NCI-H1417 (cell line): ENCODE measurements around the gene SLC35G4.
A peak's percentile ranks its signal among the peaks of the same experiment; 100 is the strongest.
"Not testable (repeated sequence)": the region's sequence is repeated elsewhere in the genome, so short reads cannot be mapped to it uniquely, and the experiment has no call there.

ENCODE experiments used
- DNase-seq, 3 experiments: peaks; one replicate each; lab custom pipeline; 2025; lab: John Stamatoyannopoulos, UW

Gene SLC35G4

DNA sequence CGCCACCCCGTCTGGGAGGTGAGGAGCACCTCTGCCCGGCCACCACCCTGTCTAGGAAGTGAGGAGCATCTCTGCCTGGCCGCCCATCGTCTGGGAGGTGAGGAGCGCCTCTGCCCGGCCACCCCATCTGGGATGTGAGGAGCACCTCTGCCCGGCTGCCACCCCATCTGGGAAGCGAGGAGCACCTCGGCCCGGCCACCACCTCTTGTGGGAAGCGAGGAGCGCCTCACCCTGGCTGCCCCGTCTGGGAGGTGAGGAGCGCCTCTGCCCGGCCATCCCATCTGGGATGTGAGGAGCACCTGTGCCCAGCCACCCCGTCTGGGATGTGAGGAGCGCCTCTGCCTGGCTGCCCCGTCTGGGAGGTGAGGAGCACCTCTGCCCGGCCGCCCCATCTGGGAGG, 4.6 kb downstream of the SLC35G4 start:
- not testable (repeated sequence) for DNase-seq

DNA sequence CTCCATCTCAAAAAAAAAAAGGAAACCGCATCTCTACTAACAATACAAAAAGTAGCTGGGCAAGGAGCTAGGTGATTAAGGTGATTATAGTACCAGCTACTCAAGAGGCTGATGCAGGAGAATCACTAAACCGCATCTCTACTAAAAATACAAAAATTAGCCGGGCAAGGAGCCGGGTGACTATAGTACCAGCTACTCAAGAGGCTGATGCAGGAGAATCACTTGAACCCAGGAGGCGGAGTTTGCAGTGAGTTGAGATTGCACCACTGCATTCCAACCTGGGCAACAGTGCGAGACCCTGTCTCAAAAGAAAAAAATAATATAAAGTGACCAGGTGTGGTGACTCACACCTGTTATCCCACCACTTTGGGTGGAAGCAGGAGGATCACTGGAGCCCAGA, 5.6 kb downstream of the SLC35G4 start:
- not testable (repeated sequence) for DNase-seq

DNA sequence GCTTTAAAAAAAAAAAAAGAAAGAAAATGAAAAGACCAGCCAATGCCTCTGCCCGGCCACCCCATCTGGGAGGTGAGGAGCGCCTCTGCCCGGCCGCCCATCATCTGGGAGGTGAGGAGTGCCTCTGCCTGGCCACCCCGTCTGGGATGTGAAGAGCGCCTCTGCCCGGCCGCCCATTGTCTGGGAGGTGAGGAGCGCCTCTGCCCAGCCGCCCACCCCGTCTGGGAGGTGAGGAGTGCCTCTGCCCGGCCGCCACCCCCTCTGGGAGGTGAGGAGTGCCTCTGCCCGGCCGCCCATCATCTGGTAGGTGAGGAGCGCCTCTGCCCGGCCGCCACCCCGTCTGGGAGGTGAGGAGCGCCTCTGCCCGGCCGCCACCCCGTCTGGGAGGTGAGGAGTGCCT, 37.9 kb downstream of the SLC35G4 start:
- DNase-seq = not testable (repeated sequence)

- DNase-seq = not testable (repeated sequence)
Observed at GRCh38 chr18:11647804-11648203, 38.4 kb downstream of the SLC35G4 start.

- DNase-seq = no peak
Observed at GRCh38 chr18:11649839-11650238, 40.4 kb downstream of the SLC35G4 start.

DNA sequence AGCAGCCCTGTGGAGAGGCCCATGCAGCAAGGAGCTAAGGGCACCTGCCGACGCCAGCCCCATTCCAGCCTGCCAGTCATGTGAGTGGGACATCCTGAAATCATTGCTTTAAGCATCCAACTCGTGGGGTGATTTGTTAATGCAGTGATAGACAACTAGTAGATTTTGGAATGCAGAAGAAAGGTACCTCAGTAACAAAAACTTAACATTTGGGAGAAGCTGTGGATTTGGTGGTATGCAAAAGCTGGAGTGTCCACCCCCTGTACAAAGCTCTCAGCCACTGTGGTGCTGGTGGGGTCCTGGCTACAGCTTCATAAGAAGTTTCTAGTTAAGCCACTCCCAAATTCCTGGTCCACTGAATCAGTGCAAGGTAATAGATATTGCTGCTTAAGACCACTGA, 42.5 kb downstream of the SLC35G4 start:
- DNase-seq = no peak

GRCh38 chr18:11653521-11653920, 44.1 kb downstream of the SLC35G4 start:
- no peak for DNase-seq

- DNase-seq = peak in 1 of 3 experiments; percentile 51
Observed at GRCh38 chr18:11654736-11655605, 45.6 kb downstream of the SLC35G4 start.

DNA sequence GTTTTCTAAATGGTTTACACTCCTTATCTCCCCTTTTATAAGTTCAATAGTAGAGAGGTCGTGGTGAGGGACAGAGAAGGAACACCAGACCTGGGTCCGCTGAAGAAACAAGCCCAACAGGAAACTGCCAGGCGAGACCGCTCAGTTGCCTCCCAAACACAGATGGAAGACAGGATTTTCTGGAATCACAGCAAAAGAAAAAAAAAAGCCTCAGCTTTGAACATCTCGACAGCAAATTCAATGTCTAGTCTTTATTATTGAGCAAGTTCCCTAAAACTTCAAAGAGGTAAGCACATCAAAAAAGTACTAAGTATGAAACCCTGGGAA, 46.2 kb downstream of the SLC35G4 start:
- no peak for DNase-seq

DNA sequence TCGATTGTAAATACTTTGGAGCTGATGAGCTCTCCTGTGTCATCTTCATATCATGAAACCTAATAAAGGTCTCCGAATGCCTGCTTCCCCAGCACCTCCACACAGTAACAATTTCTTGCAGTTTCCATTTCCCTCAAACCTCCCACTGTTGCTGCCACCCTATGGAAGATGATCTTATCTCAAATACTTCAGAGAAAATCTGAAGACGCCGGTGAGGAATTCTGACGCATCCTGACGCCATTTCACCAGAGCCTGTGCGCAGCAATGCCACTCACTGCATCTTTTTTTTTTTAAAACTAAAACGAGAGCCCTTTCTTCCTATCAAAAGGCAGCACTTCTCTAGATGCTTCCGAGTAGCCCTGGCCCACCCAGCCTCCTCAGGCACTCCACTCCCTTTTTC, 47.8 kb downstream of the SLC35G4 start:
- no peak for DNase-seq

DNA sequence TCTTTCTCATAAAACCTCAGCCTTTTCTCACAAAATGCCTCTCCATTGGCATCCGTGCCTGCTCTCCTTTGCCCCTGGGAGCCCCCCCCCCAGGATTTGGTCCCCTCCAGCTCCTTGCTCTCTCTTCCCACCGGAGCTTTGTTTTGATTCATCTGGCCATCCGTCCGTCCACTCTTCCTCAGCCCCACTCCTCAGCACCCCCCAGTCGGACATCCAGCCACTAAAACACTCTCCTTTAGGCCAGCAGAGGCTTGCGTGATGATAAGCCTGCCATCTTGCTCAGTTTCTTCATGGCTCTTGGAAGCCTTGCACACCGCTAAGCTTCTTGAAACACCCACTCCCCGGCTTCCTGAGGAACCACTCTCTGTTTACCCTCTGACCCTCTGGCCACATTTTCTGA, 48.2 kb downstream of the SLC35G4 start:
- no peak for DNase-seq

DNA sequence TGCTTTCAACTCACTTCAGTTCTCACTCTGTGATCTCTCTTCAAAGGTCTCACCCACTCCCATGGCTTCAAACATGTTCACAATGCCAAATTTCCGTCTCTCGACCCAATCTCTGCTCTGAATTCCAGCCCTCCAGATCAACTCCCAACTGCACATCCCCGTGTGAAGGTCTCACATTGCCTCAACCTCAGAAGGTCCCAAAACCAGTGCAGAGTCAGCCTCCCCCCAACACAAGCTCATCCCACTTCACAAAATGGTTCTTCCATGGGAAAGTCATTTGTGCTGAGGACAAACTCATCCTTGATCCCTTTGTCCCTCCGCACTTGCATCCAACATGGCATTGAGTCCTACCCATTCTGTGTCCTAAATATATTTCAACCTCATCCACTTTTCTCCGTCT, 48.6 kb downstream of the SLC35G4 start:
- DNase-seq = no peak

DNA sequence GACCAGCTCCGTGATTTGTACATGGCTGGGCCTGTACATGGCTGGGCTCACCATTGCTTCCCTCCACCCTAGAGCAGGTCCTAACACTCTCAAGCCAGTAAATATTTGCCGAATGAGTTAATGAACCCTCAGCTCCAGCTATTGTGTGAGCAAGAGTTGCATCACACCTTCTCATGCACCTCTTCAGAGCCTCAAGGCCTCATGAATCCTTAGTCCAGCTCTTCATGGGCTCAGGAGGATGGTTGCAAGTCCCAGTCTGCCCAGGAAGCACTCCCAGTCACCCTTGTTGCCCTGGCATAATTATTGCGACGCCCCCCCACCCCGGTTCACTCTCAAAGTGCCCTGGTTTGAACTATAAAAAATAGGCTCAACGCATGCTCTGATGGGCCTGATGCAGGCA, 49.6 kb downstream of the SLC35G4 start:
- no peak for DNase-seq
